Endothelial cell of umbilical vein (primary cell): ENCODE measurements around the gene ZG16. TPM values are rescaled to one million over a fixed set of nuclear protein-coding genes. Genes with fewer than 3 reads are reported as not detected.

Source experiments
- BruUV-seq: library from RNA; stranded (reverse); fragments of 400-500 nt; replicated peaks from 2 replicates; lab custom pipeline; 2021; lab: Mats Ljungman, UMichigan
- CTCF ChIA-PET: fragments of 300-600, 350-600 bp; sonication (Branson Sonifier 250); formaldehyde crosslinking; loops from one replicate; lab custom pipeline; 2021; ENCODE audit warnings: antibody characterized with exemption, inconsistent platforms; lab: Charles Lee
- POLR2A ChIA-PET: fragments of 300-600, 350-600 bp; sonication (Branson Sonifier 250); formaldehyde crosslinking; loops from one replicate; lab custom pipeline; 2021; ENCODE audit warnings: antibody characterized with exemption, inconsistent platforms; lab: Charles Lee
- DNase-seq: peaks from one replicate; pipeline ENCODE4 v3.0.0-alpha.2; 2011; ENCODE audit warnings: low read depth, low spot score
- FAIRE-seq: peaks from 2 replicates; lab custom pipeline; 2011; peaks lifted over from hg19 to GRCh38; lab: Jason Lieb, UNC
- H2AFZ ChIP-seq: 2 replicates; pipeline ENCODE4 v1.6.0; 2012; ENCODE audit warnings: low read depth, low read length, control low read depth, inconsistent platforms
- H3K27ac ChIP-seq: 2 replicates; pipeline ENCODE4 v1.5.1; 2011; ENCODE audit warnings: low read depth, mild to moderate bottlenecking, control low read depth, low read length, moderate library complexity; ENCODE audit not compliant: insufficient read depth
- H3K27me3 ChIP-seq, 2 experiments: 2 replicates each; pipeline versions ENCODE4 v1.6.0 to v1.6.1; 2011; ENCODE audit warnings: low read length in 2 of 2, mixed read lengths in 1 of 2; ENCODE audit not compliant: control insufficient read depth in 2 of 2, insufficient read depth in 2 of 2
- H3K36me3 ChIP-seq, 2 experiments: 2 replicates in 1 of 2; 3 replicates in 1 of 2; pipeline ENCODE4 v1.5.1; 2011; ENCODE audit warnings: low read length in 2 of 2, mild to moderate bottlenecking in 1 of 2, moderate library complexity in 1 of 2; ENCODE audit not compliant: control insufficient read depth in 2 of 2, insufficient read depth in 2 of 2; ENCODE audit errors: extremely low read depth in 1 of 2
- H3K4me1 ChIP-seq: 3 replicates; pipeline ENCODE4 v1.5.1; 2011; ENCODE audit warnings: mild to moderate bottlenecking, low read length; ENCODE audit not compliant: control insufficient read depth, insufficient read depth; ENCODE audit errors: extremely low read depth
- H3K4me2 ChIP-seq: 2 replicates; pipeline ENCODE4 v1.6.1; 2011; ENCODE audit warnings: low read length, control low read depth, mixed read lengths; ENCODE audit not compliant: insufficient read depth
- H3K4me3 ChIP-seq, 3 experiments: fragments of 200-600 bp in 1 of 3; sonication (generic), shearing (Covaris generic) in 1 of 3; replicated peaks in 1 of 3; 2 replicates each; pipeline ENCODE4 v1.5.1; 2011 to 2016; ENCODE audit warnings: control low read depth in 3 of 3, low read length in 3 of 3, mild to moderate bottlenecking in 2 of 3, inconsistent platforms in 1 of 3, low read depth in 1 of 3, moderate library complexity in 1 of 3; ENCODE audit not compliant: insufficient read depth in 1 of 3
- H3K79me2 ChIP-seq: 2 replicates; pipeline ENCODE4 v1.6.0; 2012; ENCODE audit warnings: low read length, inconsistent platforms; ENCODE audit not compliant: control insufficient read depth, insufficient read depth
- H3K9ac ChIP-seq: replicated peaks from 2 replicates; pipeline ENCODE3; 2011; ENCODE audit warnings: low read length, control low read depth; ENCODE audit not compliant: insufficient read depth; ENCODE audit errors: extremely low read depth
- H3K9me1 ChIP-seq: replicated peaks from 3 replicates; pipeline ENCODE4 v1.6.0; 2011; ENCODE audit warnings: mild to moderate bottlenecking, low read length; ENCODE audit not compliant: control insufficient read depth, insufficient read depth; ENCODE audit errors: extremely low read depth
- H3K9me3 ChIP-seq: replicated peaks from 2 replicates; pipeline ENCODE4 v1.5.1; 2012; ENCODE audit warnings: low read length, inconsistent platforms; ENCODE audit not compliant: control insufficient read depth, insufficient read depth
- H4K20me1 ChIP-seq: replicated peaks from 2 replicates; pipeline ENCODE3; 2011; ENCODE audit warnings: mild to moderate bottlenecking, low read length; ENCODE audit not compliant: control insufficient read depth, insufficient read depth; ENCODE audit errors: extremely low read depth
- CTCF ChIP-seq, 2 donors: IDR thresholded peaks; 1 replicate in 1 of 2; 2 replicates in 1 of 2; pipeline ENCODE4 v1.5.1; 2011; ENCODE audit warnings: low read length in 2 of 2, mild to moderate bottlenecking in 2 of 2, moderate library complexity in 2 of 2, control low read depth in 1 of 2, inconsistent platforms in 1 of 2, low read depth in 1 of 2; ENCODE audit not compliant: insufficient read depth in 1 of 2; ENCODE audit errors: extremely low read depth in 1 of 2
- EZH2 ChIP-seq: IDR thresholded peaks from 2 replicates; pipeline ENCODE4 v1.6.1; 2012; ENCODE audit warnings: borderline replicate concordance, low read depth, mild to moderate bottlenecking, moderate library complexity, low read length, inconsistent platforms; ENCODE audit not compliant: severe bottlenecking
- FOS ChIP-seq: IDR thresholded peaks from 2 replicates; pipeline ENCODE4 v1.6.1; 2011; ENCODE audit warnings: mild to moderate bottlenecking, low read length, moderate library complexity, borderline replicate concordance; ENCODE audit not compliant: insufficient read depth
- GATA2 ChIP-seq: IDR thresholded peaks from 2 replicates; pipeline ENCODE4 v1.7.0; 2011; ENCODE audit warnings: low read depth, mild to moderate bottlenecking, moderate library complexity, mixed read lengths, low read length; ENCODE audit not compliant: insufficient read length, insufficient read depth
- JUN ChIP-seq: IDR thresholded peaks from 2 replicates; pipeline ENCODE4 v1.6.1; 2011; ENCODE audit warnings: borderline replicate concordance, low read depth; ENCODE audit not compliant: insufficient read length, insufficient read depth
- MAX ChIP-seq: IDR thresholded peaks from 2 replicates; pipeline ENCODE4 v1.6.1; 2011; ENCODE audit not compliant: insufficient read depth, insufficient read length
- MYC ChIP-seq: IDR thresholded peaks from one replicate; pipeline ENCODE4 v1.6.1; 2011; ENCODE audit warnings: mild to moderate bottlenecking, low read depth, low read length
- POLR2A ChIP-seq: IDR thresholded peaks from 2 replicates; pipeline ENCODE4 v1.6.1; 2012; ENCODE audit warnings: low read depth, mild to moderate bottlenecking, control low read depth, low read length
- POLR2AphosphoS5 ChIP-seq: IDR thresholded peaks from 2 replicates; pipeline ENCODE4 v1.6.1; 2012; ENCODE audit warnings: low read depth, mild to moderate bottlenecking, control low read depth, low read length, moderate library complexity; ENCODE audit not compliant: insufficient read depth
- dilution Hi-C: fragments of 300-500 bp; cut with MboI; formaldehyde crosslinking; loops from one replicate; pipeline ENCODE4 v1.15.0; 2019; ENCODE audit warnings: low sequenced_read_pairs; ENCODE audit not compliant: extremely low pct_ligation_motif_present
- intact Hi-C: fragments of 100-400 bp; cut with micrococcal nuclease; formaldehyde crosslinking; loops from one replicate; pipeline ENCODE4 v1.10.0; 2022
- polyA plus RNA-seq, 4 experiments: library from polyadenylated mRNA; depleted of rRNA in 3 of 4; stranded (reverse) in 3 of 4; unstranded in 1 of 4; fragments of >200 nt; gene quantifications; 2 replicates each; pipeline versions ENCODE4 v1.2.1 to v1.2.3, GENCODE V29; 2011 to 2012; ENCODE audit warnings: missing spikeins in 1 of 4
- total RNA-seq: library from RNA; stranded (reverse); gene quantifications from 2 replicates; pipeline ENCODE4 v1.2.3, GENCODE V29; 2021

The ZG16 gene
- total and polyA plus RNA-seq, 2 donors (not counting 3 experiments of a cell fraction or from before 2014, with no cell fraction given), result not detected

- intact Hi-C loops, result no loop called here
Observed at GRCh38 chr16:29744541-29745101, 33.4 kb upstream of the ZG16 start.

More at GRCh38 chr16:29744541-29745101, 33.4 kb upstream of the ZG16 start:
- ChIA-PET CTCF (no interaction called here), POLR2A (no interaction called here)
- H3K9me3 ChIP-seq, result no peaks in the 10 kb centered on the region
- BruUV-seq, result no TSS peak
- no peaks in the 10 kb centered on the region for H3K9me1 ChIP-seq
- H3K4me2 ChIP-seq, result no peak overlapping the region
- no peaks in the 10 kb centered on the region for H3K4me1 ChIP-seq
- no peak for FAIRE-seq
- H3K79me2 ChIP-seq, result no peaks in the 10 kb centered on the region
- H3K36me3 ChIP-seq, result no peaks in the 10 kb centered on the region
- TF ChIP-seq EZH2 (no peak), POLR2AphosphoS5 (no peak), FOS (no peak), MYC (no peak), POLR2A (no peak), CTCF (IDR thresholded peaks at IDR 0.05; ENCODE audit: extremely low read depth in 1 of 2, insufficient read depth in 1 of 2, low read depth in 1 of 2, low read length in 2 of 2) (no peak), MAX (no peak), JUN (no peak), GATA2 (no peak)
- no peak overlapping the region for H3K9ac ChIP-seq
- H4K20me1 ChIP-seq, result no peaks in the 10 kb centered on the region
- no peak overlapping the region for H3K27ac ChIP-seq
- no peak overlapping the region for H3K4me3 ChIP-seq
- no peak overlapping the region for H2AFZ ChIP-seq
- no peak for DNase-seq
- H3K27me3 ChIP-seq, result peaks cover 0 to 3% of the 10 kb centered on the region in 2 experiments
- dilution Hi-C loops, result no loop called here
